SK-N-MC (cell line): Measurements from ENCODE around the gene MLEC.

Experiments
- EZH2 ChIP-seq: fragments of 200-600 bp; sonication (generic); IDR thresholded peaks from one replicate; pipeline ENCODE4 v1.6.1; 2017; ENCODE audit warnings: antibody characterized with exemption
- POLR2AphosphoS5 ChIP-seq: IDR thresholded peaks from 2 replicates; pipeline ENCODE4 v1.6.1; 2012; ENCODE audit warnings: mild to moderate bottlenecking, low read depth, low read length, borderline replicate concordance

DNA sequence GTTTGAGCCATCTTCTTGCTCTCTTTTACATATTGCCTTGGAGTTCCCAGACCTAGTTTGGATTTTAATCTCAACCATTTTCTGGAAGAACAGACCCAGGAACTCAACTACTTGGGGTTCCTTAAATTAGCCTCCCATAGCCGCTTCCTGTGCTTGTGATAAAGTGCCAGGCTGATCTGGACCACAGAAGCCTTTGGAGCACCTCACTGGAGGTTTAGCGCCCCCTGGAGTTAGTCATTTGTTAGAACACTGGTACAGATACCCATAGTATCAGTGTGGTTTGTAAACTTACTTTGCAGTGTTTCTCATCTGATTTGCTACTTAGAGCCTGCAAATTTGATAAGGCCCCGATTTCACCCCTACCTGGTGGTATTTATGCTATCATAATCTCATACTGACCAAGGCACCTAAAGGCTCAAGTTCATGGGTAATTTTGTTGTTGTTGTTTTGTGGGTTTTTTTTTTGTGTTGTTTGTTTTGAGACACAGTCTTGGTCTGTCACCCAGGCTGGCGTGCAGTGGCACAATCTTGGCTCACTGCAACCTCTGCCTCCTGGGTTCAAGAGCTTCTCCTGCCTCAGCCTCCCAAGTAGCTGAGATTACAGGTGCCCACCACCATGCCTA, 27.0 kb downstream of the MLEC start:
- TF ChIP-seq POLR2AphosphoS5 (no peak), EZH2 (no peak)
